AG09319 (cell line): ENCODE measurements around the gene SMAGP.

Experiments used
- DNase-seq: peaks from one replicate; pipeline ENCODE4 v3.0.0-alpha.2; 2010; ENCODE audit warnings: low read depth; ENCODE audit errors: extremely low read depth
- CTCF ChIP-seq: IDR thresholded peaks from 2 replicates; pipeline ENCODE4 v1.5.1; 2011; ENCODE audit warnings: low read depth, mild to moderate bottlenecking, inconsistent platforms, low read length, moderate library complexity

SMAGP gene

GRCh38 chr12:51217133-51217967 lies 52.9 kb downstream of the SMAGP start:
- TF ChIP-seq CTCF = peak; percentile 35
- DNase-seq = no peak

GRCh38 chr12:51216642-51217041 lies 53.6 kb downstream of the SMAGP start:
- DNase-seq = no peak
- no peak for TF ChIP-seq CTCF

- no peak for TF ChIP-seq CTCF
- no peak for DNase-seq
Measured at GRCh38 chr12:51214895-51215294, 55.3 kb downstream of the SMAGP start.

- DNase-seq = no peak
- TF ChIP-seq CTCF = no peak
Measured at GRCh38 chr12:51210690-51211395, 59.4 kb downstream of the SMAGP start.

GRCh38 chr12:51209259-51209658 lies 61.0 kb downstream of the SMAGP start:
- TF ChIP-seq CTCF = no peak
- DNase-seq = no peak

GRCh38 chr12:51208016-51208660 lies 62.1 kb downstream of the SMAGP start:
- TF ChIP-seq CTCF = no peak

GRCh38 chr12:51205350-51205749 lies 64.9 kb downstream of the SMAGP start:
- TF ChIP-seq CTCF = no peak
- DNase-seq = no peak

More at GRCh38 chr12:51208016-51208660, 62.1 kb downstream of the SMAGP start:
- no peak for DNase-seq
